MV-4-11 (cell line): ENCODE measurements around the gene CHRNE.
"Not testable (repeated sequence)": the region's sequence is repeated elsewhere in the genome, so short reads cannot be mapped to it uniquely, and the experiment has no call there.

Experiments used
- DNase-seq: peaks from one replicate; lab custom pipeline; 2025; lab: John Stamatoyannopoulos, UW

The CHRNE gene

DNA sequence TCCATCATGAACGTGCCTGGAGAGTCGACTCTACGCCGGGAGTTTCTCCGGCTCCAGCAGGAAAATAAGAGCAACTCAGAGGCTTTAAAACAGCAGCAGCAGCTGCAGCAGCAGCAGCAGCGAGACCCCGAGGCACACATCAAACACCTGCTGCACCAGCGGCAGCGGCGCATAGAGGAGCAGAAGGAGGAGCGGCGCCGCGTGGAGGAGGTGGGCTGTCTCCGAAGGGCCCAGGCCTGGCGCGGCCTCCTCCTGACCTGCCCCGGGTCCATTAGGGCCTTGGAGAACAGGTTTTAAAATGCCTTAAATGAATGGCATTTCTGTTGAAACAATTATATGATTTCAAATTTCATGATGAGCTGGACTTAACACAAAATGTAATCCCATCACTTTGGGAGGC lies 15.3 kb downstream of the CHRNE start:
- DNase-seq: no peak

DNA sequence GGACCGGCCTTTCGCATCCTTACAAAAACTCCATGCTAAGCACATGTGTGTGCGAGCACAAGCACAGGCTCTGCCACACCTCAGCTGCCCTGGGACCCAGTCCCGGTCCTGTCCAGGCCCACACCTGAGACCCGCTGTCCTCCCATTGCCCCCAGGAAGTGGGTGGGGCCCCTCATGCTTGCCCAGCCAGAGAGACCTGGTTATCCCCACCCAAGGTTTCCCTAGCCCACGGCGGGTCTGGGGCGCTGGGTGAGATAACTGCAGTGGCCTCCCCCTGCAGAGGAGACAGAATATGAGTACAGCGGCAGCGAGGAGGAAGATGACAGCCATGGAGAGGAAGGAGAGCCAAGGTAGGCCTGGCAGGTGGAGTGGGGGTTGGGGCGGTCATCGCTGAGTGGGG lies 16.1 kb downstream of the CHRNE start:
- DNase-seq: no peak

DNA sequence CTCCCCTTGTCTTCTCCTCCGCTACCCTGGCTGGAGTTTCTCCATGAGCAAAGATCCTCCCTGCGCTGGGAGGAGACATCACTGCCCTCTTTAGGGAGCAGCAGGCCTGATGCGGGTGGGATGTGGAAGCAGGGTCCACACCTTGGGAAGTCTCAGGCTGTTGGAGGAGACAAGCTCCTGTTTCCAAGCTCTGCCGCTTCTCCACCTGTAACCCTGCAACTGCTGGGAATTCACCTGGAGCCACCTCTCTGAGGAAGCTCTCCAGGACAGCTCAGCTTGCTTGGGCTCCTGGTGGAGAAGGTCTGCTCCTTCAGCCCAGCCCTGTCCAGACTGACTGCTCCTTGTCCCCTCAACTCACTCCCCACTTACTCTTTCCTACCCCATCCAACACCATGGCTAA lies 18.4 kb downstream of the CHRNE start:
- DNase-seq: no peak

DNA sequence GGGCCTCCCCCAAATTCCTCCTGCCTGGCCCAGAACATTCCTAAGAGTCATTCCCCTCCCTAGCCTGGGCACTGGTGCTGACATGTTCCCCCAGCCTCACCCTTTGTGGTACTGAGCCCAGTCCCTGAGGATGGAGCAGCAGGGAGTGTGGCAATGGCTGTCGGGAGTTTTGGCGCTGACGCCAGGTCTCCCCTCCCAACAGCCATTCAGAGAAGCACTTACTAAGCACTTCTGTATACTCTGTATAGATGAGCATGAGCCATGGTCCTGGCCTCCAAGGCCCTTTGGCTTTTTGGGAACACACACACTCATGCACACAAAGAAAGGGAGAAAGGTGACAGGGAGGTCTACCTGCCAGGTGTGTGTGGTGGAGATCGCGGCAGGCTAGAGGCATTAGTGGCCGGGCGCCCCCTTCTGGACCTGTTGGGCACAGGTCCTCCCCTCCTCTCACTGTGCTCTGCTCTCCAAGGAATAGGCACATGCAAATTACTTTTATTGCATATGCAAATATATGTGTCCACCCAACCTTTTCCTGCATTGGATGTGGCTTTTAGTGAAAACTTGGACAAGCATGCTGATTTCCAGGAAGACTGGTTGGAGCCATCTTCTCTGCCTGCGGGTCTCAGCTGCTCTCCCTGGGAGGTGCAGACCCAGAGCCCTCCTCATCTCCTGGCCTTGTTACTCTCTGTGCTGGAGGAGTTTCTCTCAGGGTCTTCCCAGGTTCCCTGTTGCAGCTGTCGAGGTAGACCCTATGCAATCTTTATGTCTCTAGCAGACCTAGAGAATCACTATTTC lies 20.9 kb downstream of the CHRNE start:
- no peak for DNase-seq

DNA sequence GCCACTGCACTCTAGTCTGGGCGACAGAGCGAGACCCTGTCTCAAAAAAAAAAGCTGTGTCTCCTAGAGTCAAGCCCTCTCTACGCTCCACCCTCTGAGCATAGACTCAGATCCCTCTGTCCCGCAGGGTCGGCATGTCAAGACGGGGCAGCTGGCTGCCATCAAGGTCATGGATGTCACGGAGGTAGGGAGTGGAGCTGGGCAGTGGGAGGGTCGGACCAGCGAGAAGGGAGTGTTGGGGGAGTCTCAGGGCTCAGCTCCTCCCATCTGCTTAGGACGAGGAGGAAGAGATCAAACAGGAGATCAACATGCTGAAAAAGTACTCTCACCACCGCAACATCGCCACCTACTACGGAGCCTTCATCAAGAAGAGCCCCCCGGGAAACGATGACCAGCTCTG lies 22.0 kb downstream of the CHRNE start:
- no peak for DNase-seq

DNA sequence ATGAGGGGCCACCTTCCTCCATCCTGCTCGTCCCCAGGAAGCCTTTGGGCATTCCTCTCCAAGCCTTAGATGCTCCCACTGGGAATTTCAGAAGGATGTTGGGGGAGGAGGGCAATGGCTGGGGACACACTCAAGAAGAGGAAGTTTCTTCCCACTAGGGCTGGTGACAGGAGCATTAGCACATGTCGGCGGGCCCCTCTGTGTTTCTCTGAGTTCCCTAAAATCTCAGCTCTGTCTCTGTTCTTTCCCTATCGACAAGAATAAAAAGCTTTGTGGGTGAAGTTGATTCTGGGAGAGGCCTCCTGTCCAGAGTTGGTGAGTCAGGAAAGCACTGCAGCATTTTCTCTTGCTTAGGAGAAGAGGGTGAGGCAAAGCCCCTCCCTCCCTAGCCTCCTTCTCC lies 23.3 kb downstream of the CHRNE start:
- DNase-seq: no peak

DNA sequence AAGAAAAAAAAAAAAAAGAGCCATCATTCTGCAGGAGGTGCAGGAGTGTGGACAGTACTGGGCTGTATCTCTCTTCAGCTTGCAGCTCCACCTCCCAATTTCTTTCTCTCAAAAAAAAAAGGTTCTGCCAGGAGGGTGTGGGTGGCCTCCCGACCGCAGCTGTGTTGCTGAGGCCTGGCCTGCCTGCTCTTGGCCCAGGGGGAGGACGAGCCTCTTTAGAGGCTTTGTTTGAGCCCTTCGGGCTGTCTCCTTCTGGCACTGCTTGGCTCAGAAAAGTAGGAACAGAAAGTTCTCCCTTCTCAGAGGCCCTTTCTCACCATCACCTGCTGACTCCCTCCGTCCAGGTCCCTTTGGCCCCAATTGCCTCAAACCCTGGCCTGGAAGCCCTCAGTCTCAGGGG lies 25.8 kb downstream of the CHRNE start:
- peak; percentile 83 for DNase-seq

DNA sequence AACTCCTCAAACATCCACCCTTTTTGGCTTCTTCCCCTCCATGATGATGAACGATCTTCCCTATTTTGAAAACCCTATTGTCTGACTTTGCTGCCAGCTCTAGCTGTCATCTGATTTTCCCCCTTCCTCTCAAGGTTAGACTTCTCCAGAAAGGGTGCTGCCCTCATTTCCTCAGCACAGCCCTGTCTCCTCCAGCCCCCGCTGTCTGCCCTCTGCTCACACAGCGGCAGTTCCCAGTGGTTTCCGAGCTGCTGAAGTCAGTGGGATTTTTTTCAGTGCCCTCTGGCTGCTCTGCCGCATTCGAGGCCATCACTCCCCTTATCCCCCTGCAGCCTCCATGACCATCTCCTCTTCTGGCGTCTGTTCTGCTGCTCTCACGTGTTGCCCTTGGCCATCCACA lies 30.1 kb downstream of the CHRNE start:
- peak; percentile 31 for DNase-seq

DNA sequence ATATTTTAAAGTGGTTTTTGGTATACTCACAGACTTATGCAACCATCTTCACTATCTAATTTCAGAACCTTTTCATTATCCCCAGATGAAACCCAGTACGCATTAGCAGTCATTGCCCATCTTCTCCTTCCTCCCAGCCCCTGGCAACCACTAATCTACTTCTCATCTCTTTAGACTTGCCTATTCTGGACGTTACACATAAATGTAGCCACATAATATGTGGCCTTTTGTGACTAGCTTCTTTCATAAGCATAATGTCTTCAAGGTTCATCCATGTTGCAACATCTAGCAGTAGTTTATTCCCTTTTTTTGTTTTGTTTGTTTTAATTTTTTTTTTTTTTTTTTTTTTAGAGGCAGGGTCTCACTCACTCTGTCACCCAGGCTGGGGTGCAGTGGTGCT lies 32.0 kb downstream of the CHRNE start:
- DNase-seq: peak; percentile 93

DNA sequence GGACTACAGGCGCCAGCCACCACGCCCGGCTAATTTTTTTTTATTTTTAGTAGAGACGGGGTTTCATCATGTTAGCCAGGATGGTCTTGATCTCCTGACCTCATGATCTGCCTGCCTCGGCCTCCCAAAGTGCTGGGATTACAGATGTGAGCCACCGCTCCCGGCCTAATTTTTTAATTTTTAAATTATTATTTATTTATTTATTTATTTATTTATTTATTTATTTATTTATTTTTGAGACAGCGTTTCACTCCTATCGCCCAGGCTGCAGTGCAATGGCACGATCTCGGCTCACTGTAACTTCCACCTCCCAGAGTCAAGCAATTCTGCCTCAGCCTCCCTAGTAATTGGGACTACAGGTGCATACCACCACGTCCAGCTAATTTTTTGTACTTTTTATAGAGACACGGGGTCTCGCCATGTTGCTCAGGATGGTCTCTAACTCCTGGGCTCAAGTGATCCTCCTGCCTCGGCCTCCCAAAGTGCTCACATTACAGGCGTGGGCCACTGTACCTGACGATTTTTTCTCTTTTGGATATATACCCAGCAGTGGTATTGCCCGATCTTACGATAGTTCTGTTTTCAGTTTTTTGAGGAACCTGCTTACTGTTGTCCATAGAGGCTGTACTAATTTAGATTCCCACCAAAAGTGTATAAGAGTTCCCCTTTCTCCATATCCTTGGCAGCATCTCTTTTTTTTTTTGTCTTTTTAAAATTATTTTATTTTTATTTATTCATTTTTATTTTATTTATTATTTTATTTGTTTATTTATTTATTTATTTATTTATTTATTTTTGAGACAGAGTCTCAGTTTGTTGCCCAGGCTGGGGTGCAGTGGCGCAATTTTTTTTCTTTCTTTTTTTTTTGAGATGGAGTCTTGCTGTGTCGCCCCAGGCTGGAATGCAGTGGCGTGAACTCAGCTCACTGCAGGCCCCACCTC lies 33.6 kb downstream of the CHRNE start:
- DNase-seq: peak; percentile 62

DNA sequence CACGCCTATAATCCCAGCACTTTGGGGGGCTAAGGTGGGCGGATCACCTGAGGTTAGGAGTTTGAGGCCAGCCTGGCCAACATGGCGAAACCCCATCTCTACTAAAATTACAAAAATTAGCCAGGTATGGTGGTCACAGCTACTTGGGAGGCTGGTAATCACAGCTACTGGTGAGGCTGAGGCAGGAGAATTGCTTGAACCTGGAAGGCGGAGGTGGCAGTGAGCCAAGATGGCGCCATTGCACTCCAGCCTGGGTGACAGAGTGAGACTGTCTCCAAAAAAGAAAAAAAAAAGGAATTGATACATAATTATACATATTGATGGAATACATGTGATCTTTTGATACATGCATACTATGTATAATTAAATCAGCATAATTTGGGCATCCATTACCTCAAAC lies 35.4 kb downstream of the CHRNE start:
- not testable (repeated sequence) for DNase-seq

DNA sequence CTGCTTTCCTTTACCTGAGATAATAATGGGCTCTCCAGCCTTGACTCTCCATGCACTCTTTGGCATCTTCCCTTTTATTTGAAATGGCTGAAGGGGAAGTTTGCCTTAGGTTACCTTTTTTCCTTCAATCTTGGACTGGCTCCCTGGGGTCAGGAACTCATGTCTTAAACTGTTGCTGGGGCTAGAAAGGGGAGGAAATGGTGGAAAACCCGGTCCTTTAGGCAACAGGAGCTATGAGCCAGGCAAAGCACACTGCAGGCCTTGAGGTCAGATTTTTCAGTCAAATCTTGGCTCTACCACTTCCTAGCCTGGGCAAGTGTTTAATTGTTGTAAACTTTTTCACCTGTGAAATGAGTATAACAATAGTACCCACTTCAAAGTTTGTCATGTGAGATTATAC lies 39.6 kb downstream of the CHRNE start:
- no peak for DNase-seq

DNA sequence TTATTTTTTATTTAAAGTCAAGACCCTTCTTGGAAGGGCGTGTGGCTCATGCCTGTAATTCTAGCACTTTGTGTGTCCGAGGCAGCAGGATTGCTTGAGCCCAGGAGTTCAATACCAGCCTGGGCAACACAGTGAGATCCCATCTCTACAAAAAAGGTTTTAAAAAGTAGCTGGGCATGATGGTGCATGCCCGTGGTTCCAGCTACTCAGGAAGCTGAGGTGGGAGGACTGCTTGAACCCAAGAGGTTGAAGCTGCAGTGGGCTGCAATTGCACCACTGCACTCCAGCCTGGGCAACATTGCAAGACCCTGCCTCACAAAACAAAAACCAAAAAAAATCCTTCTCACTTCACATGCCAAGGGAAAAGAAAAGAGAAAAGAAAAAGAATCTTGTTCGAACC lies 40.2 kb downstream of the CHRNE start:
- DNase-seq: no peak

DNA sequence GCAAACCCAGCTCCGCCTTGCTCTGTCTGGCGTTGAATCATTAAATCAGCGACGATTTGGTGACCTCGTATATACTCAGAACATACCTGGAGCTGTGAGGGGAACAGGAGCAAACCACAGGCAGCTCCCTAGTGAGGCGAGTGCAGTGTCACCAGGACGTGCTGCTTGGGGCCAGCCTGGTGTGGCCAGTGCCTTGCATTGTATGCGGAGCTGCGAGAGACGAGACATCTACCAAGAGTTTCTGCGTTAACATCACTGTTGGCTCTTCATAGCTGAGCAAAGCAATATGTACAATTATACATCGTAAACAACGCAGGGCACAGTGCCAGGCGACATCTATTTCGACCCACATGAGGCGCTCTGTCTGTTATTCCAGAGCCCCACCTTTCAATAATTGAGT lies 41.8 kb downstream of the CHRNE start:
- DNase-seq: no peak

DNA sequence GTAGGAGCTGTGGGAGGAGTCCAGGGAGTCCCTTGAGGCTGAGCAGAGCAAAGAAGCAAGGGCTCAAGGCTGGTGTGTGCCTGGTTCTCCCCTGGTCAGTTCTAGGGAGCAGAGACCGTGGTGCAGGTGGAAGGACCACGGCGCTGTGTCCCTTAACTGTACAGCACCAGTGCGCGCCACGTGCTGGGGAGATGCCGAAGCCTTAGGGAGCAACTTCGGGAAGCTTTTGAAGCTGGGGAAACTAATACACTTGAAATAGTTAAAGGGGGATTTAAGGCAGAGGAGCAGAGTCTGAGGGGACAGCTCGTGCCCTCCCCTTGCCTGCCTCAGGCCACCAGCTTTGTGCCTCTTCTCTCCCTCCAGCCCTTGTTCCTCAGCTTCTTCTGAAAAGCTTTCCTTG lies 42.2 kb downstream of the CHRNE start:
- DNase-seq: no peak

DNA sequence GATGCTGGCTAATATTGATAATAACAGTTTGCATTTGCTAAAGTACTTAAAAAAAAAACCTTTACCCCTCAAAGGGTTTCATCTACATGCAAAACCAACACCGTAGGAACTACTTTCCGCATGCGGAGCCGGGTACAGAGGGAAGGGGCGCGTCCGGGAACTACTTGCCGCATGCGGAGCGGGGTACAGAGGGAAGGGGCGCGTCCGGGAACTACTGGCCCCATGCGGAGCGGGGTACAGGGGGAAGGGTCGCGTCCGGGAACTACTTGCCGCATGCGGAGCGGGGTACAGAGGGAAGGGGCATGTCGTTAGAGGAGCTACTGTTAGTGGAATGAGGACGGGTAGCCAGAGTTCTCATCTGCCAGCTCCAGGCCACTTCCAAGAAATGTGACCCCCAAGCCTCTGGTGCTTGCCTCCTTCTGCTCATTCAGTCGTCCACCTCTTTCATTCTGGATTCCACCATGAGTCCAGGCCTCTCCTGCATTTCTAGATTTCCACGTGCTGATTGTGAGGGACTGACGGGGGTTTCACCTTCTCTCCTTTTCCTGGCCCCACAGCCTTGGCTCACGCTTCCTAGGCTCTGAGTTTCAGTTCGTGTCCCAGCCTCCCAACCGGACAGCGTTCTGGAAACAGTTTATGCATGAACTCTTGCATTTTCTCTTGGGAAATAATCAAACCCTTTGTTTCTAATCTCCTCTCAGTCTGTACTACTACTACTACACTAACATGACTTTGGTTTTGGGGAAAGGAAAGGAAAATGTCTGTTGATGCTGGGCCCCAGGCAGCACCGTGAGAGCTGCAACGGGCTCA lies 42.9 kb downstream of the CHRNE start:
- DNase-seq: no peak

DNA sequence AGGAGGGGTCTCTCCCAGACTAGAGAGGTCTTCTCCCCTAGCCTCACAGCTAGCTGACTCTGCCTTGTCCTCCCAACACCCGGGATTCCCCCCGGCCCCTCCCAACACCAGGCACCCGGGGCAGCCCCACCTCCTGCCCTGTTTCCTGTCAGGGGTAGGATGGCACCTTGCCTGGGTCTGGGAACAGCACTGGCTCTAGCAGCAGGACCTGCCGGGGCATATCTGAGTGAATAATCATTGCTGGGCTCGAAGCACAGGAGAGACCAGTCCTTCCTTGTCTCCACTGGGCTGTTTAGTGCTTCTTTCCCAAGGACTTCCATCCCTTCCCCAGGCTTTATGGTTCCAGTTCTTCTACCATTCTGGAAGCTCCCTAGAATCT lies 44.0 kb downstream of the CHRNE start:
- DNase-seq: no peak

DNA sequence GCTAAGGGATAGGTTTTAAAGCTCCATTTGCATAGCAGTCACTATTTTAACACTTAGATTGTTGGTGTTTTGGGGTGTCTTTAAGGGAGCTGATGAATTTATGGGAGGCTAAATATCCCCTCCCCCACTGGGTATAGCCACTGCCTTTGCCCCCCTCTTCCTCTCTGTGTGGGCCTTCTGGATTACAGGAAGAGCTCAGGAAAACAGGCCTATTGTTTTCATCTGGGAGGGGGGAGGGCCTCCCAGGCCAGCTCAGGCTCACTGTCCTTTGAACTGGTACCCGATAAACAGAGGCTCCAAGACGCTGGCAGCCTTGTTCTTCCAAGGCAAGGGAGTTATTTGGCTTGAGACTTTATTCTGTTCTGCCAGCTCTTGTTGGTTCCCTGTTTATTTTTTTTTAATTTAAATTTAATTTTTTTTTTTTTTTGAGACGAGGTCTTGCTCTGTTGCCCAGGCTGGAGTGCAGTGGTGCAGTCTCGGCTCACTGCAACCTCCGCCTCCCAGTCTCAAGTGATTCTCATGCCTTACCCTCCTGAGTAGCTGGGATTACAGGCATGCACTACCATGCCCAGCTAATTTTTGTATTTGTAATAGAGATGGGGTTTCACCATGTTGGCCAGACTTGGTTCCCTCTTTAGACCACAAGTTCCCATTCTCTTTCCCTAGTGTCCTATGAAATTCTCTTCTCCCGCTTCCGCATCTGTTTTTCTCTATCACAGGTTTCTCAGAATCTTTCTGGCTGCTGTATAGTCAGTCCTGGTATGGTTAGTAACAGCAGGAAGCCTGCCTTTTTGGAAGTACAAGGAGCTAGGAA lies 44.6 kb downstream of the CHRNE start:
- DNase-seq: no peak

DNA sequence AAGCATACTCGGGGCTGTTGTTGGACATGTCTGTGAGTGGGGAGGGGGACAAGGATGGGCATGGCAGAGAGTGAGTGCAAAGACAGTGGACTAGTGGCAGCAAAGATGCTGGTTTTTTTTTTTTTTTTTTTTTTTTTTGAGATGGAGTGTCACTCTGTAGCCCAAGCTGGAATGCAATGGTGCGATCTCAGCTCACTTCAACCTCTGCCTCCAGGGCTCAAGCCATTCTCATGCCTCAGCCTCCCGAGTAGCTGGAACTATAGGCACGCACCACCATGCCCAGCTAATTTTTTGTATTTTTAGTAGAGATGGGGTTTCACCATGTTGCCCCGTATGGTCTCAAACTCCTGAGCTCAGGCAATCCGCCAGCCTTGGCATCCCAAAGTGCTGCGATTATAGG lies 45.6 kb downstream of the CHRNE start:
- not testable (repeated sequence) for DNase-seq

DNA sequence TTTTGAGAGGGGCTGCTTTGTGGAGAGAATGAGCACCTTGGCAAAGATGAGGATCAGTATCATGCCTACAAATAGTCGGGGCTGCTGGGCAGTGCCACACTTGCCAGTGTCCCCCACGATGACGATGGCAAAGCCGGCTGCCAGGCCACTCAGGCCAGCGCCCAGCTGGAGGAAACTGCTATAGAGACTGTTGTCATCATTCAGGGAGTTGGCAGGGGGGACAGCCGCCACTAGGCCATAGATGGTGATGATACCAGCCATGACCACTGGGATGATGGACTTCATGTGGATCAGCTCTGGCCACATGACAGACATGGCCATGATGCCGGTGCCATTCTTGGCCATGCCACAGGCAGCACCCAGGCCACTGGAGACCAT lies 46.0 kb downstream of the CHRNE start:
- DNase-seq: no peak

DNA sequence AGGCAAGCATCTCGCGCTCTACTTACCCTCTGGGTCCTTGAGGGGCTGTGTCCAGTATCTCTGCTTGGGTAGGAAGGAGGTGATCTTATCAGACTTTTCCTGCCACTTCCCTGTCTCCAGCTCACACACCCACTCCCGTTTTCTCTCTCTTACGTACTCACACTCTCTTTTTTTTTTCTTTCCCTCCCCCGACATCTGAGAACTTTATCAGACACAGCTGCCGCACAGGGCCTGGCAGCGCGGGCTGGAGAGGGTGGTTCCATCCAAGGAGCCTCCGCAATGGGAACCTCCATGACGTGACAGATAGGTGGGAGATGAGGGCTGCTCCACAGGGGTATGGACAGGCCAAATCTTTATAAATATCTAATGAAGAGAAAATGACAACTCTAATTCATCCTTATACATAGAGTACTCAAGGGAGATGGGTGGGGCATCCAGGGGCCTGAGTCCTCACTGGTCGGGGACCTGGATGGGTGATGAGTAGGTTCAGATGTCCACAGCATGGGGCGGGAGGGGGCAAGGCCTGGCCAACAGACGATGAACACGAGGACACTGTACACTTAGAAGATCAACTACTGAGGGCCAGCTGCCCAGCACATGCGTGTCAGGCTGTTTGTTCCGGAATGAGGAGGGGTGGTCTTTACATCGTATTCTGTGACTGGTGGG lies 46.5 kb downstream of the CHRNE start:
- no peak for DNase-seq
